GM12878 (cell line): ENCODE results near the gene TSPAN5.

Experiments
- ASH2L ChIP-seq: fragments of 300-600, 200-600 bp; sonication (generic); IDR thresholded peaks from 2 replicates; pipeline ENCODE4 v1.6.1; 2017; ENCODE audit warnings: low read depth, mild to moderate bottlenecking, borderline replicate concordance
- CTCF ChIP-seq, 3 experiments: IDR thresholded peaks in 2 of 3; conservative IDR thresholded peaks in 1 of 3; 2 replicates each; pipeline ENCODE4 v1.5.1; 2011; ENCODE audit warnings: low read depth in 3 of 3, low read length in 3 of 3, mild to moderate bottlenecking in 3 of 3, control low read depth in 2 of 3, moderate library complexity in 2 of 3, inconsistent platforms in 1 of 3, mixed read lengths in 1 of 3; ENCODE audit not compliant: control insufficient read depth in 2 of 3, insufficient read depth in 1 of 3; ENCODE audit errors: extremely low read depth in 1 of 3
- EGR1 ChIP-seq, 2 experiments: IDR thresholded peaks; 1 replicate in 1 of 2; 2 replicates in 1 of 2; pipeline ENCODE4 v1.6.1; 2011 to 2012; ENCODE audit warnings: low read depth in 2 of 2, low read length in 2 of 2, borderline replicate concordance in 1 of 2, mild to moderate bottlenecking in 1 of 2, moderate library complexity in 1 of 2
- ELK1 ChIP-seq: IDR thresholded peaks from 2 replicates; pipeline ENCODE4 v1.6.1; 2012; ENCODE audit warnings: low read depth, low read length, improper control_type of control experiment
- EZH2 ChIP-seq: IDR thresholded peaks from 2 replicates; pipeline ENCODE4 v1.6.1; 2012; ENCODE audit warnings: low read depth, mild to moderate bottlenecking, control low read depth, inconsistent platforms, low read length, borderline replicate concordance; ENCODE audit not compliant: control insufficient read depth
- MAX ChIP-seq: IDR thresholded peaks from 2 replicates; pipeline ENCODE4 v1.6.1; 2012; ENCODE audit warnings: low read depth, low read length, improper control_type of control experiment
- NFIC ChIP-seq: IDR thresholded peaks from 2 replicates; pipeline ENCODE4 v1.6.1; 2012; ENCODE audit warnings: low read depth, mild to moderate bottlenecking, inconsistent platforms, low read length, moderate library complexity
- NR2F1 ChIP-seq: fragments of 450-650 bp; conservative IDR thresholded peaks from 2 replicates; pipeline ENCODE4 v1.6.1; 2017; ENCODE audit warnings: mild to moderate bottlenecking
- RBBP5 ChIP-seq: fragments of 200-600 bp; sonication (generic); conservative IDR thresholded peaks from 2 replicates; pipeline ENCODE4 v1.6.1; 2016
- REST ChIP-seq: IDR thresholded peaks from 2 replicates; pipeline ENCODE4 v1.6.1; 2012; ENCODE audit warnings: mild to moderate bottlenecking, low read depth, low read length
- SKIL ChIP-seq: fragments of 450-650 bp; IDR thresholded peaks from 2 replicates; pipeline ENCODE4 v1.6.1; 2017; ENCODE audit warnings: mild to moderate bottlenecking, low read depth, inconsistent platforms; ENCODE audit not compliant: poor library complexity, severe bottlenecking
- SMC3 ChIP-seq: IDR thresholded peaks from 2 replicates; pipeline ENCODE4 v1.6.1; 2011; ENCODE audit warnings: low read length, improper control_type of control experiment, borderline replicate concordance
- USF2 ChIP-seq: IDR thresholded peaks from 2 replicates; pipeline ENCODE4 v1.6.1; 2011; ENCODE audit warnings: low read depth, low read length, improper control_type of control experiment, borderline replicate concordance
- ZSCAN29 ChIP-seq: fragments of 450-650 bp; IDR thresholded peaks from 2 replicates; pipeline ENCODE4 v1.6.1; 2017; ENCODE audit warnings: mild to moderate bottlenecking, moderate library complexity

- no peak for TF ChIP-seq ELK1
- TF ChIP-seq SKIL: no peak
- TF ChIP-seq NFIC: peak; percentile 52; the same call in 1 of the 2 replicates
- no peak for TF ChIP-seq MAX
- no peak for TF ChIP-seq ZSCAN29
- TF ChIP-seq EGR1 (IDR thresholded peaks at IDR 0.05; ENCODE audit: borderline replicate concordance in 1 of 2, low read depth in 2 of 2, low read length in 2 of 2): no peak
- no peak for TF ChIP-seq EZH2
- TF ChIP-seq REST: no peak
- no peak for TF ChIP-seq CTCF (IDR thresholded peaks at IDR 0.05 in 2 of 3, conservative IDR thresholded peaks at IDR 0.05 in 1 of 3; ENCODE audit: control insufficient read depth in 2 of 3, extremely low read depth in 1 of 3, insufficient read depth in 1 of 3, low read depth in 3 of 3, low read length in 3 of 3)
- TF ChIP-seq NR2F1: no peak
- no peak for TF ChIP-seq RBBP5
- TF ChIP-seq SMC3: no peak
- no peak for TF ChIP-seq USF2
- TF ChIP-seq ASH2L: no peak
Measured at GRCh38 chr4:98510757-98511517, 147.5 kb downstream of the TSPAN5 start.
